HCT116 (cell line): ENCODE data around the gene USO1. TPM values are rescaled to one million over a fixed set of nuclear protein-coding genes. Genes with fewer than 3 reads are reported as not detected.

Experiments
- ATAC-seq: fragments of 200-7000 bp; cut with Tn5 transposase; 2 replicates; pipeline ENCODE4 v1.9.1; 2020; ENCODE audit warnings: mild to moderate bottlenecking, moderate library complexity
- BruUV-seq: library from RNA; stranded (reverse); fragments of 400-500 nt; replicated peaks from 2 replicates; lab custom pipeline; 2021; lab: Mats Ljungman, UMichigan
- CTCF ChIA-PET: fragments of 300-600 bp; sonication (Branson Sonifier 250); formaldehyde crosslinking; loops from one replicate; lab custom pipeline; 2021; ENCODE audit warnings: antibody characterized with exemption; lab: Charles Lee
- POLR2A ChIA-PET: fragments of 300-600, 350-600 bp; sonication (Branson Sonifier 250); formaldehyde crosslinking; loops from one replicate; lab custom pipeline; 2021; ENCODE audit warnings: antibody characterized with exemption; lab: Charles Lee
- RAD21 ChIA-PET, 2 experiments: fragments of 300-600 bp; sonication (Branson Sonifier 250); formaldehyde crosslinking; loops; one replicate each; lab custom pipeline; 2023; ENCODE audit warnings: low total read pairs in 2 of 2; ENCODE audit not compliant: uncharacterized antibody in 2 of 2, unreplicated experiment in 2 of 2, low non-redundant PET in 1 of 2; lab: Charles Lee
- DNase-seq: peaks from one replicate; pipeline ENCODE4 v3.0.0-alpha.2; 2010; ENCODE audit warnings: low read depth, low spot score
- H2AFZ ChIP-seq: fragments of 200-600 bp; shearing (Covaris generic), sonication (generic); 2 replicates; pipeline ENCODE4 v1.6.1; 2017; ENCODE audit warnings: low read depth, mixed run types, mixed read lengths, antibody characterized with exemption, low read length; ENCODE audit not compliant: poor library complexity, severe bottlenecking
- H3K27ac ChIP-seq: 2 replicates; pipeline ENCODE4 v1.5.1; 2012; ENCODE audit warnings: low read depth, low read length
- H3K27me3 ChIP-seq: fragments of 200-600 bp; sonication (generic); 2 replicates; pipeline ENCODE4 v1.6.1; 2016; ENCODE audit warnings: mixed run types, low read length, mixed read lengths; ENCODE audit not compliant: insufficient read depth
- H3K36me3 ChIP-seq, 2 experiments: fragments of 200-500 bp in 1 of 2; fragments of 200-600 bp in 1 of 2; sonication (Bioruptor generic) in 1 of 2; sonication (generic) in 1 of 2; 2 replicates each; pipeline versions ENCODE4 v1.5.1 to v1.6.1; 2014 to 2016; ENCODE audit warnings: low read length in 2 of 2, inconsistent platforms in 1 of 2, mixed read lengths in 1 of 2, mixed run types in 1 of 2; ENCODE audit not compliant: insufficient read depth in 2 of 2, control insufficient read depth in 1 of 2
- H3K4me1 ChIP-seq, 2 experiments: fragments of 200-600 bp in 1 of 2; sonication (generic) in 1 of 2; 2 replicates each; pipeline versions ENCODE4 v1.5.1 to v1.6.1; 2012 to 2017; ENCODE audit warnings: low read length in 2 of 2, inconsistent platforms in 1 of 2, mild to moderate bottlenecking in 1 of 2, mixed read lengths in 1 of 2, mixed run types in 1 of 2, moderate library complexity in 1 of 2; ENCODE audit not compliant: insufficient read depth in 2 of 2, control insufficient read depth in 1 of 2
- H3K4me2 ChIP-seq: fragments of 200-600 bp; sonication (generic); 2 replicates; pipeline ENCODE4 v1.6.1; 2017; ENCODE audit warnings: mixed run types, low read length, mixed read lengths
- H3K4me3 ChIP-seq, 2 experiments: fragments of 200-600 bp in 1 of 2; sonication (generic) in 1 of 2; replicated peaks in 1 of 2; 2 replicates each; pipeline ENCODE4 v1.5.1; 2011 to 2016; ENCODE audit warnings: low read length in 2 of 2, control low read depth in 1 of 2, low read depth in 1 of 2, mild to moderate bottlenecking in 1 of 2, mixed read lengths in 1 of 2, mixed run types in 1 of 2
- H3K79me2 ChIP-seq: fragments of 200-600 bp; sonication (generic); 2 replicates; pipeline ENCODE4 v1.6.1; 2017; ENCODE audit warnings: mild to moderate bottlenecking, mixed run types, low read length, moderate library complexity, mixed read lengths; ENCODE audit not compliant: insufficient read depth
- H3K9ac ChIP-seq: fragments of 200-600 bp; sonication (generic); 2 replicates; pipeline ENCODE4 v1.6.1; 2016; ENCODE audit warnings: low read length, mixed read lengths
- H3K9me2 ChIP-seq: fragments of 200-600 bp; sonication (generic), shearing (Covaris generic); 2 replicates; pipeline ENCODE4 v1.6.1; 2017; ENCODE audit warnings: mixed run types, mild to moderate bottlenecking, moderate library complexity; ENCODE audit not compliant: insufficient read depth
- H3K9me3 ChIP-seq, 2 experiments: fragments of 200-500 bp in 1 of 2; fragments of 200-600 bp in 1 of 2; sonication (Bioruptor generic) in 1 of 2; sonication (generic) in 1 of 2; 2 replicates each; pipeline ENCODE4 v1.6.1; 2014 to 2017; ENCODE audit warnings: low read length in 2 of 2, mixed read lengths in 2 of 2, inconsistent platforms in 1 of 2, low read depth in 1 of 2, mild to moderate bottlenecking in 1 of 2, mixed run types in 1 of 2, moderate library complexity in 1 of 2; ENCODE audit not compliant: control insufficient read depth in 1 of 2, insufficient read depth in 1 of 2
- H4K20me1 ChIP-seq: fragments of 200-600 bp; sonication (generic), shearing (Covaris generic); 2 replicates; pipeline ENCODE4 v1.6.1; 2017; ENCODE audit warnings: mixed run types, mild to moderate bottlenecking, moderate library complexity; ENCODE audit not compliant: insufficient read depth
- CBX3 ChIP-seq: IDR thresholded peaks from 2 replicates; pipeline ENCODE4 v1.6.1; 2012; ENCODE audit warnings: low read depth
- CEBPB ChIP-seq: IDR thresholded peaks from 2 replicates; pipeline ENCODE4 v1.6.1; 2012; ENCODE audit warnings: low read depth
- EGR1 ChIP-seq: IDR thresholded peaks from 2 replicates; pipeline ENCODE4 v1.6.1; 2012; ENCODE audit warnings: low read depth
- ELF1 ChIP-seq: IDR thresholded peaks from 2 replicates; pipeline ENCODE4 v1.6.1; 2012; ENCODE audit warnings: low read depth, borderline replicate concordance
- EZH2 ChIP-seq: fragments of 200-600 bp; sonication (generic); IDR thresholded peaks from 2 replicates; pipeline ENCODE4 v1.6.1; 2017; ENCODE audit warnings: antibody characterized with exemption, mixed run types
- FOSL1 ChIP-seq: IDR thresholded peaks from 2 replicates; pipeline ENCODE4 v1.6.1; 2012; ENCODE audit warnings: low read depth
- JUND ChIP-seq: IDR thresholded peaks from 2 replicates; pipeline ENCODE4 v1.6.1; 2012
- POLR2A ChIP-seq: IDR thresholded peaks from 2 replicates; pipeline ENCODE4 v1.7.0; 2011; ENCODE audit warnings: borderline replicate concordance; ENCODE audit not compliant: insufficient read depth, insufficient read length; ENCODE audit errors: extremely low read depth
- POLR2AphosphoS5 ChIP-seq: IDR thresholded peaks from 2 replicates; pipeline ENCODE4 v1.6.1; 2011; ENCODE audit warnings: mild to moderate bottlenecking, low read depth, low read length, moderate library complexity
- RAD21 ChIP-seq: IDR thresholded peaks from 2 replicates; pipeline ENCODE4 v1.6.1; 2012; ENCODE audit warnings: low read depth, mild to moderate bottlenecking
- SIN3A ChIP-seq: IDR thresholded peaks from 2 replicates; pipeline ENCODE4 v1.6.1; 2012; ENCODE audit warnings: low read depth
- SRF ChIP-seq: IDR thresholded peaks from 2 replicates; pipeline ENCODE4 v1.6.1; 2012; ENCODE audit warnings: low read depth
- TCF7L2 ChIP-seq: IDR thresholded peaks from 2 replicates; pipeline ENCODE4 v1.7.0; 2011; ENCODE audit warnings: borderline replicate concordance, inconsistent platforms; ENCODE audit not compliant: insufficient read depth, insufficient read length; ENCODE audit errors: extremely low read depth
- YY1 ChIP-seq: IDR thresholded peaks from 2 replicates; pipeline ENCODE4 v1.6.1; 2011; ENCODE audit warnings: low read length, low read depth, moderate library complexity, mild to moderate bottlenecking; ENCODE audit not compliant: insufficient replicate concordance; ENCODE audit errors: extremely low read depth
- ZFX ChIP-seq: fragments of 450-650 bp; IDR thresholded peaks from 2 replicates; pipeline ENCODE4 v1.6.1; 2017
- ZNF274 ChIP-seq: fragments of 200-500 bp; sonication (Bioruptor generic); IDR thresholded peaks from 2 replicates; pipeline ENCODE4 v1.6.1; 2014; ENCODE audit warnings: mild to moderate bottlenecking, low read depth, low read length, inconsistent platforms
- intact Hi-C: fragments of 100-400 bp; cut with micrococcal nuclease; formaldehyde crosslinking; loops from 2 replicates; pipeline ENCODE4 v1.10.0; 2022
- total RNA-seq: library from RNA; stranded (reverse); gene quantifications from one replicate; pipeline ENCODE4 v1.2.1, GENCODE V29; 2021; ENCODE audit not compliant: unreplicated experiment
- TF ChIP-seq, protein P1 (sequence below): IDR thresholded peaks from 2 replicates; pipeline ENCODE4 v1.6.1; 2011; ENCODE audit warnings: mild to moderate bottlenecking, low read length, moderate library complexity; ENCODE audit not compliant: insufficient replicate concordance; ENCODE audit errors: extremely low read depth
- TF ChIP-seq, protein P2 (sequence below), 3 experiments: fragments of 200-600 bp in 1 of 3; sonication (generic) in 1 of 3; IDR thresholded peaks in 2 of 3; conservative IDR thresholded peaks in 1 of 3; 2 replicates each; pipeline ENCODE4 v1.5.1; 2012 to 2017; ENCODE audit warnings: low read depth in 2 of 3, low read length in 2 of 3, antibody characterized with exemption in 1 of 3, borderline replicate concordance in 1 of 3, control low read depth in 1 of 3, mild to moderate bottlenecking in 1 of 3, mixed read lengths in 1 of 3, mixed run types in 1 of 3, moderate library complexity in 1 of 3; ENCODE audit not compliant: insufficient read depth in 1 of 3

USO1 gene
- total RNA-seq, 1 experiment from 2014 or later, result 72.7 TPM

DNA sequence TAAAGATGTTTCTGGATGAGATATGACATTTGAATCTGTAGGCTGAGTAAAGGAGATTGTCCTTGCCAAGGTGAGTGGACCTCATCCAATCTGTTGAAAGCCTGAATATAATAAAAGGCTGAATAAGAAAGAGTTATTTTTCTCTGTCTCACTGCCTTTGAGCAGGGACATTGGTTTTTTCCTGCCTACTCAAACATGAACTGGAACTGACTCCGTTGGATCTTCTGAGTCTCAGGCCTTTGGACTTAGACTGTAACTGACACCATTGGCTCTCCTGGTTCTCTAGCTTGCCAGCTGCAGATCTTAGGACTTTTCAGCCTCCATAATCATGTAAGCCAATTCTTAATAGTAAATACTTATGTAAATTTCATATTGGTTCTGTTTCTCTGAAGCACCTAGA is 134.3 kb downstream of the USO1 start:
- no peak overlapping the region for H3K9ac ChIP-seq
- no TSS peak for BruUV-seq

DNA sequence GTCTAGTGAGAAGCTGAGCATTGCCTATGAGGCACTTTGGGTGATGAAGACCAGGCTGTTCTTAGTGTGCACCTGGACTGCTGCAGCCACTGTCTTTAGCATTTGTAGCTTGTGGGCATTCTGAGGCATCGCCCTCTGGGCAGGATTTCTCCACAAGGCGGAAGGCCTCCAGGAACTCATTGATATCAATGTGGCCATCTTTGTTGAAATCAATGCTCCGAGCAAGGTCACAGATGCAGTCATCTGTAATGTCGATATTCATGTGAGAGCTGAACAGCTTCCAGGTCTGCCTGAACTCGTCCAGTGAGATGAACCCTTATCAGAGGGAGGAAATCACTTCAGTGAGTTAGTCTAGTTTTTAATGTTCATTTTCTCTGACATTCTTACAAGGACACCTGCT is 136.2 kb downstream of the USO1 start:
- BruUV-seq, result no TSS peak
- no peak overlapping the region for H2AFZ ChIP-seq
- H3K4me3 ChIP-seq, result no peak overlapping the region
- DNase-seq, result no peak
- RAD21 ChIA-PET, result no interaction called here
- no peak overlapping the region for H3K4me2 ChIP-seq
- POLR2A ChIA-PET, result no interaction called here
- no peaks in the 10 kb centered on the region for H3K79me2 ChIP-seq
- H3K9me2 ChIP-seq, result no peaks in the 10 kb centered on the region
- no peaks in the 10 kb centered on the region for H3K27me3 ChIP-seq
- CTCF ChIA-PET, result interaction anchor here (1.6 kb wide), 1 partner anchor 12 kb away, joined by 4 read pairs; no protein-coding TSS in a partner anchor
- H3K36me3 ChIP-seq, result no peaks in the 10 kb centered on the region
- H3K9ac ChIP-seq, result no peak overlapping the region
- no peak overlapping the region for H3K27ac ChIP-seq
- no peaks in the 10 kb centered on the region for H3K9me3 ChIP-seq
- TF ChIP-seq ELF1 (no peak), POLR2AphosphoS5 (no peak), RAD21 (no peak), EZH2 (no peak), POLR2A (no peak), ZNF274 (no peak), CEBPB (no peak), EGR1 (no peak), CBX3 (no peak), FOSL1 (no peak), YY1 (no peak), ZFX (no peak), SRF (no peak), SIN3A (no peak)
- TF ChIP-seq, protein P1, sequence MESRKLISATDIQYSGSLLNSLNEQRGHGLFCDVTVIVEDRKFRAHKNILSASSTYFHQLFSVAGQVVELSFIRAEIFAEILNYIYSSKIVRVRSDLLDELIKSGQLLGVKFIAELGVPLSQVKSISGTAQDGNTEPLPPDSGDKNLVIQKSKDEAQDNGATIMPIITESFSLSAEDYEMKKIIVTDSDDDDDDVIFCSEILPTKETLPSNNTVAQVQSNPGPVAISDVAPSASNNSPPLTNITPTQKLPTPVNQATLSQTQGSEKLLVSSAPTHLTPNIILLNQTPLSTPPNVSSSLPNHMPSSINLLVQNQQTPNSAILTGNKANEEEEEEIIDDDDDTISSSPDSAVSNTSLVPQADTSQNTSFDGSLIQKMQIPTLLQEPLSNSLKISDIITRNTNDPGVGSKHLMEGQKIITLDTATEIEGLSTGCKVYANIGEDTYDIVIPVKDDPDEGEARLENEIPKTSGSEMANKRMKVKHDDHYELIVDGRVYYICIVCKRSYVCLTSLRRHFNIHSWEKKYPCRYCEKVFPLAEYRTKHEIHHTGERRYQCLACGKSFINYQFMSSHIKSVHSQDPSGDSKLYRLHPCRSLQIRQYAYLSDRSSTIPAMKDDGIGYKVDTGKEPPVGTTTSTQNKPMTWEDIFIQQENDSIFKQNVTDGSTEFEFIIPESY, result no peak
- TF ChIP-seq, protein P2, sequence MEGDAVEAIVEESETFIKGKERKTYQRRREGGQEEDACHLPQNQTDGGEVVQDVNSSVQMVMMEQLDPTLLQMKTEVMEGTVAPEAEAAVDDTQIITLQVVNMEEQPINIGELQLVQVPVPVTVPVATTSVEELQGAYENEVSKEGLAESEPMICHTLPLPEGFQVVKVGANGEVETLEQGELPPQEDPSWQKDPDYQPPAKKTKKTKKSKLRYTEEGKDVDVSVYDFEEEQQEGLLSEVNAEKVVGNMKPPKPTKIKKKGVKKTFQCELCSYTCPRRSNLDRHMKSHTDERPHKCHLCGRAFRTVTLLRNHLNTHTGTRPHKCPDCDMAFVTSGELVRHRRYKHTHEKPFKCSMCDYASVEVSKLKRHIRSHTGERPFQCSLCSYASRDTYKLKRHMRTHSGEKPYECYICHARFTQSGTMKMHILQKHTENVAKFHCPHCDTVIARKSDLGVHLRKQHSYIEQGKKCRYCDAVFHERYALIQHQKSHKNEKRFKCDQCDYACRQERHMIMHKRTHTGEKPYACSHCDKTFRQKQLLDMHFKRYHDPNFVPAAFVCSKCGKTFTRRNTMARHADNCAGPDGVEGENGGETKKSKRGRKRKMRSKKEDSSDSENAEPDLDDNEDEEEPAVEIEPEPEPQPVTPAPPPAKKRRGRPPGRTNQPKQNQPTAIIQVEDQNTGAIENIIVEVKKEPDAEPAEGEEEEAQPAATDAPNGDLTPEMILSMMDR (IDR thresholded peaks at IDR 0.05 in 2 of 3, conservative IDR thresholded peaks at IDR 0.05 in 1 of 3; ENCODE audit: borderline replicate concordance in 1 of 3, insufficient read depth in 1 of 3, low read depth in 2 of 3, low read length in 2 of 3), result no peak
- no peaks in the 10 kb centered on the region for H4K20me1 ChIP-seq
- H3K4me1 ChIP-seq, result no peaks in the 10 kb centered on the region
- intact Hi-C loops, result no loop called here
- no peak for ATAC-seq

More for the DNA sequence above, 134.3 kb downstream of the USO1 start:
- H3K79me2 ChIP-seq, result no peaks in the 10 kb centered on the region
- ATAC-seq (no peak), DNase-seq (no peak)
- H3K27me3 ChIP-seq, result no peaks in the 10 kb centered on the region
- POLR2A ChIA-PET, result no interaction called here
- CTCF ChIA-PET, result interaction anchor here (1.1 kb wide), 1 partner anchor 10 kb away, joined by 3 read pairs; no protein-coding TSS in a partner anchor
- intact Hi-C loops, result no loop called here
- no peaks in the 10 kb centered on the region for H3K36me3 ChIP-seq
- no peaks in the 10 kb centered on the region for H3K4me1 ChIP-seq
- no peaks in the 10 kb centered on the region for H3K9me3 ChIP-seq
- H3K4me3 ChIP-seq, result no peak overlapping the region
- no peaks in the 10 kb centered on the region for H3K9me2 ChIP-seq
- TF ChIP-seq YY1 (no peak), TCF7L2 (no peak), SRF (no peak), ZFX (no peak), FOSL1 (no peak), JUND (no peak)
- H3K27ac ChIP-seq, result no peak overlapping the region
- RAD21 ChIA-PET, result no interaction called here
- H2AFZ ChIP-seq, result no peak overlapping the region
- no peak overlapping the region for H3K4me2 ChIP-seq
- no peaks in the 10 kb centered on the region for H4K20me1 ChIP-seq
